Brain microvascular endothelial cell (primary cell): ENCODE results near the gene TMC3.

ENCODE experiments used
- DNase-seq: peaks from one replicate; pipeline ENCODE4 v3.0.0-alpha.2; 2020
- H3K27ac ChIP-seq: fragments of 250-450 bp; sonication (Bioruptor Pico); 2 replicates; pipeline ENCODE4 v1.5.1; 2020; ENCODE audit warnings: mild to moderate bottlenecking, moderate library complexity
- H3K27me3 ChIP-seq: fragments of 250-450 bp; sonication (Bioruptor Pico); replicated peaks from 2 replicates; pipeline ENCODE4 v1.5.1; 2020; ENCODE audit warnings: mild to moderate bottlenecking
- H3K36me3 ChIP-seq: fragments of 250-450 bp; sonication (Bioruptor Pico); replicated peaks from 2 replicates; pipeline ENCODE4 v1.5.1; 2020; ENCODE audit warnings: mild to moderate bottlenecking
- H3K4me3 ChIP-seq: 2 replicates; pipeline ENCODE4 v1.5.1; 2011; ENCODE audit warnings: low read depth, mild to moderate bottlenecking, control low read depth, low read length, moderate library complexity
- in situ Hi-C: cut with HindIII; loops from 2 replicates; pipeline ENCODE4 v1.10.0; 2017; ENCODE audit warnings: low sequenced_read_pairs, low pct_ligation_motif_present
- TF ChIP-seq, protein P1 (sequence below): IDR thresholded peaks from 2 replicates; pipeline ENCODE4 v1.5.1; 2011; ENCODE audit warnings: low read depth, mild to moderate bottlenecking, moderate library complexity, low read length, control low read depth, inconsistent platforms; ENCODE audit errors: missing control alignments

Gene TMC3

DNA sequence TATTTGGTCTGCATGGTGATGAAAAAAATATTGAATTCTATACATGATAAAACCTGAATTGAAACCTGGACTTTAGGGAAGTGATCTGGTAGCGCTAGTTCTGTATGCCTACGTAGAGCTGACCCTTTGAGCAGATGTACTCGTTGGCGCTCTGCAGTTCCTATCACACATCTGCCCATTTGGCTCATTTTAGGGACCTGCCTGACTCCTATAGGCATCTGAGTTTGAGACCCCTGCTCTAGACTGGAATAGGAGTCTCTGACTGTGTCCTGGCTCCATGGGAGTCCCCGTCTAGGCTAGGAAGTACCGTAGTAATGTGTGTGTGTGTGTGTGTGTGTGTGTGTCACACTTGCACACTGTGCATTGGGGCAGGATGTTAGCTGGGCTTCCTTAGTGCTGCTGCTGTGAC lies 71.3 kb downstream of the TMC3 start:
- in situ Hi-C loops: no loop called here
- no peak for DNase-seq
- no peaks in the 10 kb centered on the region for H3K36me3 ChIP-seq
- no peaks in the 10 kb centered on the region for H3K27me3 ChIP-seq
- H3K27ac ChIP-seq: no peak overlapping the region
- no peak overlapping the region for H3K4me3 ChIP-seq
- TF ChIP-seq, protein P1, sequence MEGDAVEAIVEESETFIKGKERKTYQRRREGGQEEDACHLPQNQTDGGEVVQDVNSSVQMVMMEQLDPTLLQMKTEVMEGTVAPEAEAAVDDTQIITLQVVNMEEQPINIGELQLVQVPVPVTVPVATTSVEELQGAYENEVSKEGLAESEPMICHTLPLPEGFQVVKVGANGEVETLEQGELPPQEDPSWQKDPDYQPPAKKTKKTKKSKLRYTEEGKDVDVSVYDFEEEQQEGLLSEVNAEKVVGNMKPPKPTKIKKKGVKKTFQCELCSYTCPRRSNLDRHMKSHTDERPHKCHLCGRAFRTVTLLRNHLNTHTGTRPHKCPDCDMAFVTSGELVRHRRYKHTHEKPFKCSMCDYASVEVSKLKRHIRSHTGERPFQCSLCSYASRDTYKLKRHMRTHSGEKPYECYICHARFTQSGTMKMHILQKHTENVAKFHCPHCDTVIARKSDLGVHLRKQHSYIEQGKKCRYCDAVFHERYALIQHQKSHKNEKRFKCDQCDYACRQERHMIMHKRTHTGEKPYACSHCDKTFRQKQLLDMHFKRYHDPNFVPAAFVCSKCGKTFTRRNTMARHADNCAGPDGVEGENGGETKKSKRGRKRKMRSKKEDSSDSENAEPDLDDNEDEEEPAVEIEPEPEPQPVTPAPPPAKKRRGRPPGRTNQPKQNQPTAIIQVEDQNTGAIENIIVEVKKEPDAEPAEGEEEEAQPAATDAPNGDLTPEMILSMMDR: no peak

DNA sequence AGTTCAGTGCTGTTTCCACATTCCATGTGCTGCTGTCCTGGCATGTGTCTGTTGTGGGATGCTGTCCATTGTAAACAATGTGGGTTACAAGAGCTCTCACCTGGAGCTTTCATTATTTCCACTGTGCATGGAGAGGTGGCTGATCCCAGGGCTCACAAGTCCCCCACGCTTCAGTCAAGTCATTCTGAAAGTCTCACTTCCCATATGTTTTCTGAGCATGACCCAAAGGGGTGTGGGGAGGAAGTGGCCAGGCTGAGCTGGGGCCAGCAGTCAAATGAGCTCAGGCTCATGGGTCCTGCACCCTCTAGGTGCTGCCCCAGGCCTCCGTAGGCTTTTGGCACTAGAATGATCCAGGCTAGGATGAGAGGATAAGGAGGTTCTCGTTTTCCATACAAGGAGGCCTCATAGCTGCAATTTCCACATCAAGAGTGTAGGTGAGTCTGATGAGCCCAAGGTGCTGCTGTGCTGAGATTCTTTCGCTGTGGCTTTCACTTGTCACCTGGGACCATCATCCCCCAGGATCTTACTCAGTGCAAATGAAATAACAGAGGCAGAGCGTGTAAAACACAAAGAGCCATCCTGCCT lies 72.1 kb downstream of the TMC3 start:
- Histone ChIP-seq H3K27me3 (no peaks in the 10 kb centered on the region), H3K27ac (no peak overlapping the region), H3K36me3 (no peaks in the 10 kb centered on the region), H3K4me3 (no peak overlapping the region)
- in situ Hi-C loops: no loop called here
- TF ChIP-seq, protein P1: no peak
- DNase-seq: no peak

DNA sequence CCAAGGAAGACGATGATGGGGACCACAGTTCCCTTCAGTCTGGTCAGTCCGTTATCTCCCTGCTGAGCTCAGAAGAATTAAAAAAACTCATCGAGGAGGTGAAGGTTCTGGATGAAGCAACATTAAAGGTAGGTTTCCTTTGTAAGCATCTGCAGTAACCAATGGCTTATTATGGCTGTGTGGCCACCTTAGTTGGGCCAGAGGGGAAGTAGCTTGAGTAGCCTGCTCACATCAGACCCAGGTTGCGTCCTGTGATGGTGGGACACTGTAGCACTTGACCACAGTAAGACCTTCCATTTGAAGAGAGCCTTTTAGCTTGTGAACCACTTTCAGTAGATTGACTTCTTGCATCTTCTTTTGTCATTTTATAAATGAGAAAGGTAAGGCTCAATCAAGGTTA lies 72.6 kb downstream of the TMC3 start:
- Histone ChIP-seq H3K27ac (no peak overlapping the region), H3K4me3 (no peak overlapping the region), H3K27me3 (no peaks in the 10 kb centered on the region), H3K36me3 (no peaks in the 10 kb centered on the region)
- TF ChIP-seq, protein P1: no peak
- in situ Hi-C loops: no loop called here
- DNase-seq: no peak

DNA sequence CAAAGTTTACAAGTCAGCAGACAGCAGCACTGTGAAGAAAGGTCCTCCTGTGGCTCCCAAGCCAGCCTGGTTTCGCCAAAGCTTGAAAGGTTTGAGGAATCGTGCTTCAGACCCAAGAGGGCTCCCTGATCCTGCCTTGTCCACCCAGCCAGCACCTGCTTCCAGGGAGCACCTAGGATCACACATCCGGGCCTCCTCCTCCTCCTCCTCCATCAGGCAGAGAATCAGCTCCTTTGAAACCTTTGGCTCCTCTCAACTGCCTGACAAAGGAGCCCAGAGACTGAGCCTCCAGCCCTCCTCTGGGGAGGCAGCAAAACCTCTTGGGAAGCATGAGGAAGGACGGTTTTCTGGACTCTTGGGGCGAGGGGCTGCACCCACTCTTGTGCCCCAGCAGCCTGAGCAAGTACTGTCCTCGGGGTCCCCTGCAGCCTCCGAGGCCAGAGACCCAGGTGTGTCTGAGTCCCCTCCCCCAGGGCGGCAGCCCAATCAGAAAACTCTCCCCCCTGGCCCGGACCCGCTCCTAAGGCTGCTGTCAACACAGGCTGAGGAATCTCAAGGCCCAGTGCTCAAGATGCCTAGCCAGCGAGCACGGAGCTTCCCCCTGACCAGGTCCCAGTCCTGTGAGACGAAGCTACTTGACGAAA lies 74.3 kb downstream of the TMC3 start:
- H3K36me3 ChIP-seq: no peaks in the 10 kb centered on the region
- no peaks in the 10 kb centered on the region for H3K27me3 ChIP-seq
- H3K27ac ChIP-seq: no peak overlapping the region
- no peak for DNase-seq
- no peak overlapping the region for H3K4me3 ChIP-seq
- TF ChIP-seq, protein P1: no peak
- in situ Hi-C loops: no loop called here

DNA sequence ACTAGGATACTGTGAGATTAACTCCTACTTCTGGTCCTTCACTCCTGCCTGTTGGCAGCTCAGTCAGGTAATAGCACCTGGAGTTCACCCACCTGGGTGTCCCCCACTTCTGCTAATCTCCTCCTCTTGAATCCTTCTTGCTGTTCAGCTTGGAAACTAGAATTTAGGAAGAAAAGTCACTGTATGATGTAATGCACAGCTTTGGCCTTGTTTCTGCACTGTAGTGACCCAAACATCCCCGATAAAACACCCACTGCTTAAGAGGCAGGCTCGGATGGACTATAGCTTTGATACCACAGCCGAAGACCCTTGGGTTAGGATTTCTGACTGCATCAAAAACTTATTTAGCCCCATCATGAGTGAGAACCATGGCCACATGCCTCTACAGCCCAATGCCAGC lies 74.9 kb downstream of the TMC3 start:
- no peaks in the 10 kb centered on the region for H3K27me3 ChIP-seq
- no peaks in the 10 kb centered on the region for H3K36me3 ChIP-seq
- H3K4me3 ChIP-seq: no peak overlapping the region
- TF ChIP-seq, protein P1: no peak
- DNase-seq: no peak
- in situ Hi-C loops: no loop called here
- H3K27ac ChIP-seq: no peak overlapping the region

DNA sequence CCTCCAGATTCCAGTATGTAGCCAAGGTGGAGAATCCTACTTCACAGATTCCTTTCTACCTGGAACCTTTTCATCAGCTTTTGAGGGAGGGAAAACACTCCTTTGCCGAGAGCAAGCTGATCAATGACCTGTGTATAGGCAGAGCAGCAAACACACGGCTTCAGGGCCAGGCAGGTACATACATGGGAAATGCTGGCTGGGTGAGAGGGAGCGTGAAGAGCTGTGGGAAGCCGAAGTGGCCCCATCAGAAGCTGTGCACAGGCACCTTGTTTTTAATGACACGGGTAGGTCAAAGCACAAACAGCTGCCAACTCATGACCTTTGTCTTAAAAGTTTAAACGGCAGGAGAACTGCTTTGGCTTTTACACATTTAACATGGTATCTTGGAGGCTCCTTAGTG lies 75.4 kb downstream of the TMC3 start:
- no peaks in the 10 kb centered on the region for H3K27me3 ChIP-seq
- TF ChIP-seq, protein P1: no peak
- in situ Hi-C loops: no loop called here
- H3K36me3 ChIP-seq: no peaks in the 10 kb centered on the region
- H3K4me3 ChIP-seq: no peak overlapping the region
- no peak overlapping the region for H3K27ac ChIP-seq
- no peak for DNase-seq
